ENCODE data around the gene KCNJ11.

The KCNJ11 gene

DNA sequence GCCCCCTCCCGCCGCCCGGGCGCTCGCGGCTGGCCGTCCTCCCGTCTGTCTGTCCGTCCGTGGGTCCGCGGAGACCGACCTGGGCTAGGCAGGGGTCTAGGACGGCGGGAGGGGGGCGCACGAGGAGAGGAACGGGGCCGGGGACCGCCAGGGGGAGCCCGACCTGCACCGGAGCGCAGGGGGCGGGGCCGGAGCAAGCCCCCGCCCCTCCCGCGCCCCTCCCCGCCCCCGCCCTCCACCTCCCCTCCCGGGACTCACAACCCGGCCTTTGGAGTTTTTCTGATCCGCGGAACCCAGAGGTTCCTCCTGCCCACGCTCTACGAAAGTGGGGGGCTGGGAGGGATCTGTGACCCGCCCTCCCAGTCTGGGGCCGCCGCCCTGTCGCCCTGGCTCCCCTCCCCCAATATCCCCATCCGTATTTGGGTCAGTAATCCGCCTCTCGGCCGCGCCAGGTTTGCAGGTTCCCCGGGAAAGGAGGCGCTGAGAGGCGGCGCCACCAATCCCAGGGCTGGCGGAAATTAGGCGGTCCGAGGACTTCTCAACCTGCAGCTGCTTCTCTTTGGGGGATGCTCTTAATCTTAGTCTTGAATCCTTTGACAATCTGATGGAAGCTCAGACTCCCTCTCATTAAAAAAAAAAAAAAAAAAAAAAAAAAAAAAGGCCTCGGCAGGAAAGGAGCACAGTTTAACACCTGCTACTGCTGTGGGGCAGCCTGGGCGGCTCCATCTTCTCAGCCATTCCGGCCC is 925 bp upstream of the KCNJ11 start:
- DNase-seq = peak; percentile 89

DNA sequence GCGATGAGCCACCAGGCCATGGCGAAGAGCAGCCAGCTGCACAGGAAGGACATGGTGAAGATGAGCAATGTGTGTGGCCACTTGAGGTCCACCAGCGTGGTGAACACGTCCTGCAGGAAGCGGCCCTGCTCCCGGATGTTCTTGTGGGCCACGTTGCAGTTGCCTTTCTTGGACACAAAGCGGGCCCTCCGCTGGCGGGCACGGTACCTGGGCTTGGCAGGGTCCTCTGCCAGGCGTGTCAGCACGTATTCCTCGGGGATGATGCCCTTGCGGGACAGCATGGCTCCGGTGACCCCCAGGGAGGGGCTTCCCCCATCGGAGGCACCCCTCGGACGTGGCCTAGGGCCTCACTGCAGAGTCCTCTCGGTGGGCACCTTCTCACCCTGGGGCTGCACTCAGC is 648 bp downstream of the KCNJ11 start:
- DNase-seq = no peak

GRCh38 chr11:17387254-17387653 is 1.2 kb downstream of the KCNJ11 start:
- DNase-seq = no peak

DNA sequence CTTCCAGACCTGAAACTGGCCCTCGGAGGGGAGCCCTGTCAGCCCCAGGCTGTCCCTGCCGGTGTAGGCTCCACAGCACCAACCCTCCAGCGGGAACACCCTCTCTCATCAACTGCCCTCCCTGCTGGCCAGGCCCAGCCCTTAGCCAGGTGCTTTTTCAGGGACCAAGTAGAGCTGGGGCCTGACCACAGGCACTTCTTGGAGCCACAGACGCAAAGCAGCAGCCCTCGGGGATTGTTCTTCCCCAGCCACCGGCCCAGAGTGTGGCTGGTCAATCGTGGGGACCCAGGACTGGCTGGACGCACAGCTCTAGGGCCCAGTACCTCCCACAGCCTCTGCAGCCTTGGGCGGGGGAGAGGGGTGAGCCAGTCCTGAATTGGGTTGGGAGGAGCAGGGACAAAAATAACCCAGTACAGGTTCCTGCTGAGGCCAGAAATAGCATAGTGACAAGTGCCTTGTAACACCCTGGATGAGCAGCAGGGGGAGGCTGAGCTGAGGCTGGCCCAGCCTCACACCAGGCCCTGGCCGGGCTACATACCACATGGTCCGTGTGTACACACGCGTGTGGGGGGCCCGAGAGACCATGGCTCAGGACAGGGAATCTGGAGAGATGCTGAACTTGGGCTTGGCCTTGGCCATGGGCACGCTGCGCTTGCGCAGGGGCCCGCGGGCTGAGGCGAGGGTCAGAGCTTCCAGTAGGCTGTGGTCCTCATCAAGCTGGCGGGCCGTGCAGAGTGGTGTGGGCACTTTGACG is 2.0 kb downstream of the KCNJ11 start:
- peak; percentile 44 for DNase-seq

- no peak for DNase-seq
These were observed 2.5 kb downstream of the KCNJ11 start for GRCh38 chr11:17385926-17386325.

- DNase-seq = no peak
These were observed 3.0 kb downstream of the KCNJ11 start for GRCh38 chr11:17385492-17385891.

DNA sequence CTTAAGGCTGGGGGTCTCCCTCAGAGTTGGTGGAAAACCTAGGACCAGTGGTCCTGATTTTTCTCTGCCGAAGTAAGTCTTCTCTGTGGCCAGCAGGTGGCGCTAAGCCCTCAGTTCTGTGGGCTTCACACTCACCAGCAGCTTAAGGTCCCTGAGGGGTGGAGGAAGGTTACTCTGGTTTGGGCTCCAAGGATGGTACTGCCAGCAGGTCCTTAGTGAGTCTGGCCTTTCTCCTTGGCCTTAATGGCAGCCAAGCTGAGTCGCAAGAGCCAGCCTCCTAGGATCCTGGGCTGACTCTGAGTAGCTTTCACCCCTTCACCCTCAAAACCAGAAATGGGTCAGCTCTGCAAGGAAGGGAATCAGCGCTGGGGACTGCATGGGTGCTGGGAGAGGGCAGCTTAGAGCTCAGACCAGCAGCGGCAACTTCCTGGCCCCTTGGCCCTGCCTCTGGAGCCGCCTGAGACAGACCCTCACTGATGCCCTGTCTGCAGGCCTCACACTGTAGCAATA is 4.4 kb downstream of the KCNJ11 start:
- peak; percentile 90 for DNase-seq

DNA sequence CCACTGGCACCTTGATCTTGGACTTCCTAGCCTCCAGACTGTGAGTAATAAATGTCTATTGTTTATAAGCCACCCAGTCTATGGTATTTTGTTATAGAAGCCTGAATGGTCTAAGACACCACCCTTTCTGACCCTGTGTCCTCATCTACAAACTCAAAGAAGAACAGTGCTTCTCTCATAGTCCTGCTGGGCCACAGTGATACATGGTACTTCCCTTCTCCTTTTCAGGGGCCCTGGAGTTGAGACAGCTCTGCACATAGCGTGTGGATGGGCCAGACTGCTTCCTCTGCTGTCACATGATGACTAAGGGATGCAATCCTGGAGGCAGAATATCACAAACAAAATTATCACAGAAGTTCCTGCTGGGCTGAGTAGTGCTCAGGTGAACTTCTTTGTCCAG is 5.0 kb downstream of the KCNJ11 start:
- DNase-seq = no peak

GRCh38 chr11:17382046-17382728 is 6.3 kb downstream of the KCNJ11 start:
- no peak for DNase-seq

- DNase-seq = no peak
These were observed 7.3 kb downstream of the KCNJ11 start for GRCh38 chr11:17381156-17381555.

DNA sequence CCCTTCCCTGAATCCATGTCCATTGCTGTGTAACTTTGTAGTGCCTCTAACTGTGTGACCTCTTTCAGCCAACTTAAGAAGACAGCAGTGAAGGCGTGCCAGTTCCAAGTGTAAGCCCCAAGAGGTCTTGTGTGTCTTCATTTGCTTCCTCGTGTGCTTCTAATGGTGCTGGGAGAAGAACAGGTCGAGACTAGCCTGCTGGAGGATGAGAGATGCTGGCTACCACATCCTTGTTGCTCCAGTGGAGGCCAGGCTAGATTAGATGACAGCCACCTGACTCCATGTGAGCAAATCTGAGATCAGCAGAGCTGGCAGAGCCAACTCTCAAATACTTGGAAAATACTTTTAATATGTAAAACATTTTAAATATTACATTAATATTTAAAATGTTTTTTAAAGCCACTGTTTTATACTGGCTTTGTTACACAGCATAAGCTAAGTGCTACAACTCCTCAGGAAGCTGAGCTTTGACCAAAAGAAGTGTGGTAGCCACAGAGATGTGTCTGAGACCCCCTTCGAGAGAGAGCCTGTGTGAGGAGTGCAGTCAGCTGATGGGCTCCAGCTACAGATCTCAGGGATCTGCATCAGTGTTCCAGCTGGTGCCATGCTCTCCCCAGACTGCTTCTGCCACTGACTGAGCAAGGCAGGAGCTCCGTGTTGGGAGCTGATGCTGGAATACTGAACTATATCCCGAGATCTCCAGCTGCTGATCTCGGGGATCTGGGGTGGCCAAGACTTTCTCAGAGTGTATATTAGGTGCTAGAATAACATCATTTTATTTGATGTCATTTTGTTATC is 8.9 kb downstream of the KCNJ11 start:
- no peak for DNase-seq

DNA sequence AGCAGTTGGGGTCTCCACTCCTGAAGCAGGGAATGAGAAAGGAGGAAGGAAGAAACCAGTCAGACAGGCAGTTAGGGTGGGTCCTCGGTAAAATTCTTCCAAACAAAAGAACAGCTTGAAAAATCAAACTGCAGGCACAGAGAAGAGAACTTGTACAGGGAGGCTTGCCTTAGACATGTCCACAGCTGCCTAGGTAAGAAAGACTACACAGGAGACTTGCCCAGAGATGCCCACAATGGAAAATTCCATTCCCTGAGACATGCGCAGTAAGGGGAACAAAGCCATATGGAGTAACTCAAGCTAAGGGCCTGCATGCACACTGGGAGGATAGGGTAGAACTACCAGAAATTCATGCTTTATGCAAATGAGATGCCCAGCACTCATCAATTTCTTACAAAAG is 9.8 kb downstream of the KCNJ11 start:
- no peak for DNase-seq

DNA sequence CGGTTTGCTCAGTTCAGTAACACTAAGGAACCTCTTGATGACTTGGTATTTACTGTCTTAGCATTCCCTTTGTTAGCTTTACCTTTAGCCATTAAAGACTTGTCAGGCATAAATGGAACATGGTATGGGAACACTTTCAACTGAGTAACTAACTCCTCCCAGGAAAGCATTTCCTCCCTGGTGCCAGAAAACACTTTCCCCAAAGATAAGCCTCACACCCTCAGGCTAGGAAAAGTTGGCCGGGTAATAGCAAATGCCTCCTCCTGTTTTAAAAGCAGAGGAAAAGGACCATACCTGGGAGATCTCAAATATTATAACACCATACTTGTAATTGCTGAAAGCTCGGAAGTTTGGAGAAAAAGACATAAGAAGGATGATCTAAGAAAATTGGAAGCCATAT is 12.0 kb downstream of the KCNJ11 start:
- no peak for DNase-seq

GRCh38 chr11:17375547-17375946 is 12.9 kb downstream of the KCNJ11 start:
- DNase-seq = no peak

DNA sequence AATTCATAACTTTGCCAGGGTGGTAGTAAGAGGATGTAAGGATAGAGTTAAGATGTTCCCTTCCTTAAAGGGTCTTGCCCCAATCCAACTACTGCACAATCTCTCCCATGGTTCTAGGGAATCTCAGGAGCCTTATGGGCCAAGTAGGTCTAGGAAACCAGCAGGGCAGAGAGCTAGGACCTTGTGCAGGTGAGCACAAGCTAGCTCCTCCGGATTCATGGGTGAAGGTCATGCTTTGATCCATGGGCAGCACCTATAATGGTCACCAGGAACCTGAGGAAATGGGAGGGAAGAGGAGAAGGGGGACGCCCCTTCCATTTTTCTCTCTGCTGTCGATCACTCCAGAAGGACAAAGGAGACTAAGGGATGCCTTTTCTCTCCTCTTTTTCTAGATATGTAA is 16.8 kb downstream of the KCNJ11 start:
- DNase-seq = no peak

DNA sequence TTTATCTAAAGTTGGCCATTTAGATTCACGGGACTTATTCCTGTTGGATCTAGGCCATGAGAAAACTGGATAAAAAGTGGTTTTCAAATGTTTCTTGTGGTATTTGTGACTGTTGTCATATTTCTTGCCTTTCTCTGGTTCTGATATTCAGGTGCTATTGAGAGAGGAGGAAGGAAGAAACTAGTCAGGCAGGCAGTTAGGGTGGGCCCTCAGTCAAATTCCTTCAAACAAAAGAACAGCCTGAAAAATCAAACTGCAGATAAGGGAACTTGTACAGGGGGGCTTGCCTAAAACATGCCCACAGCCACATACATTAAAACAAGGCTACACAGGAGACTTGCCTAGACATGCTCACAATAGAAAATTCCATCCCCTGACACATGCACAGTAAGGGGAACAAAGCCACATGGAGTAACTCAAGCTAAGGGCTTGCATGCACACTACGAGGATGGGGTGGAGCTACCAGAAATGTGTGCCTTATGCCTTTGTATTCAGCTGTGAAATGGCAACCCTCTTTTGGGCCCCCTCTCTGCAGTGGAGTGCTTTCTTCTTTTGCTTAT is 18.7 kb downstream of the KCNJ11 start:
- DNase-seq = no peak

DNA sequence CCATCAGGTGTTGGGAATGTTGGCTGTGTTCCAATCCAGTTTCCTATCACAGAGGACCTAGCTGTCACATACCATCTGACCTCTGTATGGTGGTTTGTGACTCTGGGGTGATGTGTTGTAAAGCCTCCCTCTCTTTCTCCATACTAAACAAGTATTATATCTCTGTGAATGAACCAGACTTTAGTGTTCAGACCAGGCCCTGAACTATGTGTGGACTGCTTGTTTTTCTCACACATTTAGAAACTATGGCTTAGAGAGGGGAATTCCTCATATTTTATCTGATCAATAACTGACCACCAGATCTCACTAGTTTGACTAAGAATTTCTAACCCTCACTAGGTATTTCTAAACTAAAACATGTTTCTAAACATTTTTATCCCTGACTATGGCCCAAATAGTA is 19.4 kb downstream of the KCNJ11 start:
- DNase-seq = no peak

GRCh38 chr11:17368551-17368950 is 19.9 kb downstream of the KCNJ11 start:
- DNase-seq = no peak

DNA sequence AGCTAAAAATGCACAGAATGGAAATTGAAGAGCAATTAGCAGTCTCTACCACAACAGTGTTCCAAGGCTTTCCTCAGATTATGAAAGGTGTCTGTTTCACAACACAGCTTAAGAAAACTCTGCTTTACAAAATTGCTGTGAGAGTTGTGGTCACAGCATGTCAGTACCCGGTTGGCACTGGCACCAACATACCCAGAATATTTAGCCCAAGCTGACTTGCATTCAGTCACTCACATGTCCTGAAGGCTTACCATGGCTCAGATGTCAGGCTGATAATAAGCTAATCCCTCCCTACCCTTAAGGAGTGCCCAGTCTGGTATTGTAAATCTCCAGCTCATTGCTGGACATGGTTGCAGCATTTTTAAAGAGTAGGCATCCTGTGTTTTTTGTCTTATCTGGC is 22.0 kb downstream of the KCNJ11 start:
- DNase-seq = no peak

DNA sequence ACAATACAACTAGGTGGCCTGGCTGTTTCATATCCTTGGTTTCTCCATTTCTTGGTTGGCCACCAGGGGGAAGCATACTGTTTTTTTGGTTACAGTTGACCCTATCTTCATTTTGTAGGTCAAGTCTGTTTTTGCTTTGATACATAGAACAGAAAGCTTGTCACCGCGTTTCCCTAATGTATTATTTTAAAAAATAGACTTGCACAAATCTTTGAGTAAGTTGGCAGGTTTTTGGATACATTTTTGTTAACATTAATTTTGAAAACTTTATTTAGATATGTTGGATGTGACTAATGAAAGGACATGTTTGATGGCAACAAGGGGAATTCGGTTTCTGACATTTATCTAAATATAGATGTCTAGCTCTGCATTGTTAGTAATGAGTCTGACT is 33.9 kb downstream of the KCNJ11 start:
- DNase-seq = peak; percentile 75

DNA sequence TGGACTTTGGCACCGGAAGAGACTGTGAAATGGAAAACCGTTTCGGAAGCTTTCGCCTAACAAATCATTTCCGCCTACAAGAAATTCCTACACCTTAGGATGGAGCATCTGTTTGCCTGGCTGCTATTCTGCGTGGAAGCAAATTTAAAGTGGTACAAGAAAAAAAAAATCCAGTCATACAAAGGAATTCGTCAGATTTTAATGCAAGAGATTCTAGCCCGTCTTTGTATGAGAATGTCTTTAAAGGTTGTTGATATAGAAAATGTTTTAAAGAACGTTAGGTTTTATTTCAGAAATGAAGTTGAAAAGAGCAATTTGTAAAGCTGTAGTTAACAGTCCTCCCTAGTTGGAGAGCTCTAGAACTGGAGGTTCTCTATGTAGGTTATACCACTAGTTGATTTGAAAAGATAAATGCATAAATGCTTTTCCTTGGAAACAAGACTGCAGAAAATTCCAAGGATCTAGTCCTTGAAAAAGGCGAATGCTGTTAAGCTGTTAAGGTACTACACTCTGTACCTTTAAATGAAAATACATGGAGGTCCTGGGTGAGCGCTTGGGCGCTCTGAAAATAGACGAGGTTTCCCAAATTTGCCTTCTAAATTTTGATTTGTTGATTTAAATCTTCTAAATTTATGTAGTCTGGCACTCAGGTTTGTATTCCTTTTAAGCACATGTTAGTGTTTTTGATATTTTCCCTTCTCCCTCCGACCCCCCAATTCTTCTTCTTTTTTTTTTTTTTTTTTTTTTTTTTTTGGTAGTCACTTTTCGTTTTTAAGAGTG is 34.4 kb downstream of the KCNJ11 start:
- DNase-seq = no peak
